Skeletal muscle tissue (tissue), 4 donors: ENCODE results near the gene KRT79. TPM values are rescaled to one million over a fixed set of nuclear protein-coding genes. Genes with fewer than 3 reads are reported as not detected.
A peak's percentile ranks its signal among the peaks of the same experiment; 100 is the strongest.
"Not testable (repeated sequence)": the region's sequence is repeated elsewhere in the genome, so short reads cannot be mapped to it uniquely, and the experiment has no call there.

Source experiments
- H3K27ac ChIP-seq: one replicate; pipeline ENCODE4 v1.7.0; 2013; ENCODE audit warnings: mild to moderate bottlenecking, low read depth, low read length, inconsistent platforms
- H3K27me3 ChIP-seq, 3 donors: one replicate each; pipeline ENCODE4 v1.7.0; 2013; ENCODE audit warnings: low read length in 3 of 3; ENCODE audit not compliant: control insufficient read depth in 3 of 3, insufficient read depth in 3 of 3
- H3K36me3 ChIP-seq, 3 donors: one replicate each; pipeline ENCODE4 v1.7.0; 2013; ENCODE audit warnings: low read length in 3 of 3; ENCODE audit not compliant: control insufficient read depth in 3 of 3, insufficient read depth in 3 of 3
- H3K4me1 ChIP-seq, 3 donors: one replicate each; pipeline ENCODE4 v1.7.0; 2013; ENCODE audit warnings: low read length in 3 of 3, mild to moderate bottlenecking in 3 of 3; ENCODE audit not compliant: control insufficient read depth in 3 of 3, insufficient read depth in 3 of 3
- H3K4me3 ChIP-seq, 3 donors: one replicate each; pipeline ENCODE4 v1.7.0; 2013; ENCODE audit warnings: low read length in 3 of 3
- H3K9ac ChIP-seq, 3 donors: one replicate each; pipeline ENCODE4 v1.7.0; 2013; ENCODE audit warnings: low read length in 3 of 3, mild to moderate bottlenecking in 3 of 3, moderate library complexity in 2 of 3, low read depth in 1 of 3
- H3K9me3 ChIP-seq, 3 donors: one replicate each; pipeline ENCODE4 v1.7.0; 2013; ENCODE audit warnings: low read length in 3 of 3; ENCODE audit not compliant: control insufficient read depth in 3 of 3
- total RNA-seq: library from RNA; depleted of rRNA; stranded (reverse); fragments of >200 nt; gene quantifications from one replicate; pipeline ENCODE4 v1.2.3, GENCODE V29; 2014
- donor health status: Osteomylitis.

The KRT79 gene
- 1.6 TPM for total RNA-seq

DNA sequence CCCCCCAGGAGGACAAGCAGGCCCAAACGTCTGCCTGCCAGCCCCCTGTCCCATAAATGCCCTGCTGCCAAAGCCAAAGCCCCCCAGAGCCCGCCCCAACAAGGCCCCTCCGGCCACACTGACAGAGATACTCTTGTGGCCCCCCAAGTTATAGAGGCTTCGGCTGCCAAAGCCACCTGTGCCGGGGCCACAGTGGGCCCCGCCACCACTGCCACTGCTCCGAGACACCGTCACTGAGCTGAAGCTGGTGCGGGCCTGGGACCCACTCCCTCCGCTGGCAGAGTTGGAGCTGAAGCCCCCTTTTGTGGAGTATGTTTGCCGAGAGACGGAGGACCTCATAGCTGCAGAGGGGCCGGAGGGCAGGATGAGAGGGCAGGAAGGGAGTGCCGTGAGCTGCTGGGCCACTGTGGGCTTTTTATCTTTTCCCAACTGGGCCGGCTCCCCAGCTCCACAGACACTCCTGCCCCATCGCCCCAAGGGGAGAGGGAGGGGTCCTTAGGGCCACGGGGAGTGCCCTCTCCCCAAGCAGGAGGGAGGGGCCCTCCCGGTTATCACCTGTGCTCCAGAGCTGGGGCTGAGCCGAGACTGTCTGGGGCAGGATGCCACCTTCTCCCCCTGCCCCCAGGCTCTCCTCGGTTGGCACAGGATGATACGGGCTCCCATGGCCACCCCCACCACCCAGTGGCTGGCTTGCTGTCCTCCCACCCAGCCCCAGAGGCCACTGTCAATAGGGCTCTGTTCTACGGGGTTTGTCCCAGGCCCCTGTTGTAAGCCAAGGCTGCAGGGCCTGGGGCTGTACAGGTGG is at the start of gene KRT79:
KRT79 (minus strand) TSS at position 390 of the 805 bp plus-strand sequence; CDS start at position 339, 51 bp downstream.
- H3K9ac ChIP-seq = no peak within 1 kb of the TSS
- H3K4me3 ChIP-seq = no peak within 1 kb of the TSS
- no peaks in the 10 kb centered on the region for H3K4me1 ChIP-seq
- H3K27me3 ChIP-seq = peaks cover 19 to 52% (median 46%) of the 10 kb centered on the region in 3 donors
- no peak within 1 kb of the TSS for H3K27ac ChIP-seq
- H3K36me3 ChIP-seq = no peaks in the 10 kb centered on the region
- no peaks in the 10 kb centered on the region for H3K9me3 ChIP-seq

DNA sequence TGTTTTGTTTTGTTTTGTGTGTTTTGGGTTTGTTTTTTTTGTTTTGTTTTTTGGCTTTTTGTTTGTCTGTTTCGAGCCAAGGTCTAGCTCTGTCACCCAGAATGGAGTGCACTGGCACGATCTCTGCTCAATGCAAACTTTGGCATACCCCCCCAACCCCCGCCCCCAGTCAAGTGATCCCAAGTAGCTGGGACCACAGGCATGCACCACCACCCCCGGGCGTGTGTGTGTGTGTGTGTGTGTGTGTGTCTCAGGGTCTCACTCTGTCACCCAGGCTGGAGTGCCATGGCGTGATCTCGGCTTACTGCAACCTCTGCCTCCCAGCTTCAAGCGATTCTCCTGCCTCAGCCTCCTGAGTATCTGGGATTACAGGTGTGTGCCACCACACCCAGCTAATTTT is 46.4 kb upstream of the KRT79 start:
- not testable (repeated sequence) for H3K27me3 ChIP-seq, H3K36me3 ChIP-seq, H3K9ac ChIP-seq, H3K4me3 ChIP-seq, H3K9me3 ChIP-seq, H3K27ac ChIP-seq
- peaks cover 4 to 12% (median 11%) of the 10 kb centered on the region in 3 donors for H3K4me1 ChIP-seq

DNA sequence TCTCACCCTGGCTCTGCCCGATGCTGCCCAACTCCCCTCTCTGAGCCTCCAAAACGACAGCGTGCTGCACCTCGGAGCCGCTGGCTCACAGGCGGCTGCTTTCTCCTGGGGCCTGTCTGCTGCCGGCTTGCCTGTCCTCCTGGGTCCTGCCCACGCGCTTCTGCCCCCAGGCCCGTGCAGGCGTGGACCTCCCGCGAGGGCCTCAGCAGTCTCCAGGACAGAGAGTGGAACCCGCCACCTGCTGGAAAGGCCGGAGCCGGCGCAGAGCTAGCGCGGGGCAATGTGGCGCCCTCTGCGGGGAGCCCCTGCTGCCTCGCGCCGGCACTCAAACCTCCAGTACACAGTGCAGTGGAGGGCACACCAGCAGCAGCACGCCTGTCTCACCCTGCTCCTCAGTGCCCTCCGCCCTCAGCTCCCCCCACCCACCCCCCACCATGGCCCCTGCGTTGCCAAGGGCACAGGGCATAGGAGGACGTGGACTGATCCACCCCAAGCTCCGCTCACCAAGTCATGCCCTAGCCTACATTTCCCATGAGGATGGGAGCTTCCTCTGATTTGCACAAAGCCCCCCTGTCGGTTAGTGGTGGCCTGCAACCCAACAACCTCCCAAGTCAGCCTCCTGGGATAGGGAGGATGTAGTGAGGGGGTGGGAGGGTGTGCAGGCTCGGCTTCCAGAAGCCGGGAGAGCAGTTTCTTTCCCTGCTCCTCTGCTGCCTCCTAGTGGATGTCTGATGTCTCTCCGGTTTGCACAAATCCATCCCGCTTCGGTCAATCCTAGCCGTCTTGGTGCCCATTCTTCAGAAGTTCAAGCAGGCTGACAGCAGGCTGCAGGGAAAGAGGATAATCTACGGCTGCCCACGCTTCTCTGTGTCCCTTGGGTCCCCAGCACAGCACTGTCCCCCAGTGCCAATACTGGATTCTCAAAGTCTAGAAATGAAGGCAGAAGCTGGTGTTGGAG is 45.6 kb upstream of the KRT79 start:
- no peaks in the 10 kb centered on the region for H3K36me3 ChIP-seq
- H3K27ac ChIP-seq = no peak overlapping the region
- peaks cover 6 to 17% (median 12%) of the 10 kb centered on the region in 3 donors for H3K4me1 ChIP-seq
- H3K9me3 ChIP-seq = no peaks in the 10 kb centered on the region
- peaks cover 3 to 4% (median 4%) of the 10 kb centered on the region in 3 donors for H3K27me3 ChIP-seq
- peak overlapping the region; percentile 42 to 62 (median 45) for H3K4me3 ChIP-seq
- peak overlapping the region in 1 of 3 donors; percentile 50 for H3K9ac ChIP-seq

DNA sequence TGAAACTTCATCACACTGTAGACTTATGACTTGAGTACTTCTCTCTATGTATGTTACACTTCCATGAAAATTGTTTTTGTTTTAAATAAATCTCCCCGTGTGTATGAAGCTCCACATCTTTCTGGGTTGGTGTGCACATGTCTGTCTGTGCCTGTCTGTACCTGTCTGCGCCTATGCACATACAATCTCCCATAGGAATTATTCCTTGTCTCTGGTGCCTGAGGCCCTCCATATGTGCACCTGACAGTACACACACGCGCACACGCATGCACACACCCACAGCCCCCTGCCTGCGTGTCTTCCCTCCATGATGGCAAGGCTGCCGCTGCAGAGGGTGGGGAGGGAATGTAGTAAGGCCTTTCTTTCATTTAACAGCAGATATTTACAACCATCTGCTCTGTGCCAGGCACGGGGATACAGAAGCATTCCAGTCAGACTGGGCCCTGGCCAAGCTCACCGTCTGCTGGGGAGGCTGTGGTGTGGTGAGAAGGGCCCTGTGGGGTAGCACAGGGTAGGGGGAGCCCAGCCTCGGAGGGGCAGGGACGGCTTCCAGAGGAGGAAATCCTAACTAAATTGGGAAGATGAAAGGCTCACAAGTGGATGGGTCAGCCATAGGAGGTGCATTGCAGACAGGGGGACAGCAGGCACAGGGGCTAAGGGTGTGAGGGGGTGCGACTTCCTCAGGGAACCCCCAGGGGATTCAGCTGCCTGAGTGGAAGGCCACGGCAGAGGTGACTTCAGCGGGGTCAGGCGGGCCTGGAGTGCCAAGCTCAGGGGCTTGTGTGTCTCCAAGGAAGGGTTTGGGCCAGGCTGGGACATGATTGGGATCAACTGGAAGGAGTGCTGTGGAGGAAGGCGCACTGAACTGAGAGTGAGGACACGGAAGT is 44.6 kb upstream of the KRT79 start:
- Histone ChIP-seq H3K4me1 (peaks cover 12 to 22% (median 19%) of the 10 kb centered on the region in 3 donors), H3K9ac (no peak overlapping the region), H3K27ac (no peak overlapping the region), H3K4me3 (no peak overlapping the region), H3K36me3 (no peaks in the 10 kb centered on the region), H3K27me3 (peaks cover 3 to 4% (median 4%) of the 10 kb centered on the region in 3 donors), H3K9me3 (no peaks in the 10 kb centered on the region)

DNA sequence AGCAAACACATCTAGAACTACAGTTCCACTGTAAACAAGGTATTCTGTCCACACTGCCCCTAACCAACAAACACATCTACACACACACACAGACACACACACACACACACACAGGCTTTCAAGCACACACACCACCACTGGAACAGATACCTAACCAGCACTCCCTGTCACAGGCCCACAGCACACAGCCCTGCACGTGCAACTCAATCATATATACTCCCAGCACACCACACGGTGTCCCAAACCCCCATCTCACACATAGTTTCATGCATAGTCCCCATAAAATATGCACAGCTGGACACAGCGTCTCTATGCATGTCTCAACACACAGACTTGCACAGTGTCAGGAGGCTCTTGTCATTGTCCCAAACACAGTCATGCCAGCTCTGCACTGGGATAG is 43.1 kb upstream of the KRT79 start:
- peaks cover 15 to 26% (median 24%) of the 10 kb centered on the region in 3 donors for H3K4me1 ChIP-seq
- no peaks in the 10 kb centered on the region for H3K36me3 ChIP-seq
- H3K27me3 ChIP-seq = peaks cover 4 to 5% (median 4%) of the 10 kb centered on the region in 3 donors
- H3K27ac ChIP-seq = no peak overlapping the region
- H3K4me3 ChIP-seq = no peak overlapping the region
- H3K9me3 ChIP-seq = no peaks in the 10 kb centered on the region
- H3K9ac ChIP-seq = no peak overlapping the region

DNA sequence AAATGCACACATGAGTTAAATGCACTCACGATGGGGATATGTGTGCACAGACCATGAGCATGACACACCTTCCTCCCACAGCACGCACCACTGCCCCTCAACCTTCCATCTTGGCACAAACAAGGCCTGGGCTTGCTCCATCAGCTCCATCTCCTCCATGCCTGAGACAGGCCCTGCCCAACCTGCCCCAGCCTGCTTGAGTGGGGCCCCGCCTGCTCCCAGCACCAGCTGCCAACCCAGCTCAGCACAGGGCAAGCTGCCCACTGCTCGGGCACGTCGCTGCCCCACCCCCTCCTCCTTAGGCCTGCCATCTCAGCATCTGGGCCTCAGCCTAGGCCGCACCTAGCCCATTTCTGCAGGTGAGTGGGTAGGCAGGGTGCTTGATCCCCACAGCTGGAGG is 42.3 kb upstream of the KRT79 start:
- Histone ChIP-seq H3K27me3 (peaks cover 4% of the 10 kb centered on the region in 3 donors), H3K4me1 (peaks cover 21 to 26% (median 24%) of the 10 kb centered on the region in 3 donors), H3K4me3 (no peak overlapping the region), H3K27ac (no peak overlapping the region), H3K9me3 (no peaks in the 10 kb centered on the region), H3K9ac (no peak overlapping the region), H3K36me3 (no peaks in the 10 kb centered on the region)

DNA sequence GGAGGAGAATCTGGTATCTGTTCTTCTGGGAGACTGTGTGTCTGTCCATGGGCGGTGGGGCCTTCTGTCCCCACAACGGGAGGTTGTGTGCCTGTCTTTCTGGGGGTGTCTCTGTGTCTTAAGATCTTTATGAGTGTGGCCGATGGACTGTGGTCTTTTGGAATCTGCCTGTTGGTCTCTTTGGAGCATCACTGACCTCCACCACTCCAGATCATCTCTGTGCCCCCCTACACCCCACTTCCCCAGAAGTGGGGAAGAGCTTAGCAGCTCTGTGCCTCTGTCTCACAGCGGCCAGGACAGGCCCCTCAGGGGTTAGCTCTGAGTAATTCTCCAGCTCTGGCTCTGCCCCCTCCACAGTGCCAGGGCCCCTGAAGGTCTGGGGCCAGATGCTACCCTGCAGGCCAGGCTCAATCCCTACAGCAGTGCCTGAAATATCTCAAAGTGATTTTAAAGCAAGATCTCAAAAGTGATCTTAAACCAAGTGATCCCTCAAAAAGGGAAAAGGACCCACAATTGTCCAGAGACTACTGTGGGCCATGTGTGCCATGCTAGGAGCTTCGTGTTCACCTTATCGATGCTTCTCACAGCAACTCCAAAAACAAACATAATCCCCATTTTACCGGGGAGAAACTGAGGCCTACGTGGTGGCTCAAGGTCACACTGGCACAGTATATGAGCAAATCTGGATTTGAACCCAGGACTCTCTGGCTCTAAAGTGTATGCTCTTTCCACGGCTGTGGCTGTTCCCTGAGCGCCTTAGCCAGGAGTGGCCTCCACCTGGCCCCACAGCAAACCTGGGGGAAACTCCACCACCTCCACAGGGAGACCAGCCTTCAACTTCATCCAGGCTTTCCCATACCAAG is 40.7 kb upstream of the KRT79 start:
- peak overlapping the region in 2 of 3 donors; percentile 55 to 60 for H3K4me3 ChIP-seq
- peaks cover 0 to 2% (median 0%) of the 10 kb centered on the region in 3 donors for H3K27me3 ChIP-seq
- H3K9ac ChIP-seq = peak overlapping the region in 1 of 3 donors; percentile 68
- no peaks in the 10 kb centered on the region for H3K9me3 ChIP-seq
- H3K4me1 ChIP-seq = peaks cover 22 to 28% (median 27%) of the 10 kb centered on the region in 3 donors
- H3K36me3 ChIP-seq = no peaks in the 10 kb centered on the region
- no peak overlapping the region for H3K27ac ChIP-seq

DNA sequence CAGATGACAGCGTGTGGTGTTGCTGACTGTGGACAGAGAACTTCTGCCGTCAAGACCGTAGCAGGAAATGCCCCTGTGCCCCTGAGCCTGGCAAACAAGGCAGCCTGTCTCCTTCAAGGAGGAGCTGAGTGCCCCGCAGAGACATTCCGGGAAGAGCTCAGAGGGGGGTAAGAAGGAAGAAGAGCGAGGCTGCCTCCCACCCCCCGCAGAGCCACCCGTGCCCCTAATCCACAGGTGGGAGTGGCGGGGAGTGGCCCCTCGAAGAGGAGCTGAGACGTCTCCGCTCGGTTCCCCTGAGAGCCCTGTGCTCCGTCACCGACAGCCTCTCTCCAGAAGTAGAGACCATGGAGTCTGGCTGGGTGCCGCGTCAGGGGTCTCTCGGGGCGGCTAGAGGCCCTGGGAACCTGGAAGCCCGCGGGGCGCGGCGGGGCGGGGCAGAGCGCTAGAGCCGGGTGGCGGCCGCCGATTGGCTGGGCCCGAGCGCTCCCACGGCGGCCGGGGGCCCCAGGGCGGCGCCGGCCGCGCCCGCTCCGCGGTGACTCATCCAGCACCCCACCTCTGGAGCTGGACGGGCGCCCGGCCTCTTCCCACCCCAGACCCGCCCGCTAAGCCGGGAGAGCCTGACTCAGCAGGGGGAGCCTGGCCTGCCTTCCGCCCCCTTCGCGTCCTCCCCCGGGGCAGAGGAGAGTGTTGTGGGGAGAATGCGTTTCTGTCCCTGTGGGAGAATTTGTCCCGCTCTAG is 39.9 kb upstream of the KRT79 start:
- Histone ChIP-seq H3K27ac (peak overlapping the region; percentile 25), H3K4me3 (peak overlapping the region; percentile 55 to 63 (median 61)), H3K9me3 (no peaks in the 10 kb centered on the region), H3K4me1 (peaks cover 14 to 24% (median 20%) of the 10 kb centered on the region in 3 donors), H3K9ac (peak overlapping the region; percentile 30 to 68 (median 64)), H3K36me3 (no peaks in the 10 kb centered on the region), H3K27me3 (peaks cover 0 to 2% (median 0%) of the 10 kb centered on the region in 3 donors)
